Hematopoietic multipotent progenitor cell (in vitro differentiated cells): ENCODE results near the gene SYT17. TPM values are rescaled to one million over a fixed set of nuclear protein-coding genes. Genes with fewer than 3 reads are reported as not detected.
A peak's percentile ranks its signal among the peaks of the same experiment; 100 is the strongest.
"Not testable (repeated sequence)": the region's sequence is repeated elsewhere in the genome, so short reads cannot be mapped to it uniquely, and the experiment has no call there.

ENCODE experiments used
- DNase-seq, 3 donors: peaks; one replicate each; pipeline ENCODE4 v3.0.0-alpha.2; 2011 to 2015; ENCODE audit warnings: low read depth in 2 of 3, low spot score in 2 of 3
- total RNA-seq: library from RNA; depleted of rRNA; stranded (reverse); fragments of >200 nt; gene quantifications from one replicate; pipeline ENCODE4 v1.2.3, GENCODE V29; 2012

Gene SYT17
- total RNA-seq, 1 donor = 0.27 TPM

DNA sequence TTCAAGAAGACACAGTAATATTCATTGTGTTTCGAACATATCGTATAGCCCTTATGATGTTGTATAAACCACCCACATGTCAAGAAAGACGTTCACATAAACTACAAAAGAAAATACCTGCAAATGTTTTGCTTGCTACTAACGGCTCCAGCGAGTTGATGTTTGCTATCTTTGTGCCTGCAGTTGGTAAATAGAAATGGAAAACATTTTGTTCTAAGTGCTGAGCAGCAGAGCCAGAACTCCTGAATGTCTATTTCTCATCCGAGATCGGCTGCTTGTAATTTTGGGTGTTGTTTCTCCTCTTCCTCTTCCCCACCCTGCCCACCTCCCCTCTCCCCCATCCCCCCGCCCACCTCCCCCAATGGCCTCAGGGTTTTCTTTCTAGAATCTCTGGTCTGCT, 5.0 kb downstream of the SYT17 start:
- DNase-seq = no peak

DNA sequence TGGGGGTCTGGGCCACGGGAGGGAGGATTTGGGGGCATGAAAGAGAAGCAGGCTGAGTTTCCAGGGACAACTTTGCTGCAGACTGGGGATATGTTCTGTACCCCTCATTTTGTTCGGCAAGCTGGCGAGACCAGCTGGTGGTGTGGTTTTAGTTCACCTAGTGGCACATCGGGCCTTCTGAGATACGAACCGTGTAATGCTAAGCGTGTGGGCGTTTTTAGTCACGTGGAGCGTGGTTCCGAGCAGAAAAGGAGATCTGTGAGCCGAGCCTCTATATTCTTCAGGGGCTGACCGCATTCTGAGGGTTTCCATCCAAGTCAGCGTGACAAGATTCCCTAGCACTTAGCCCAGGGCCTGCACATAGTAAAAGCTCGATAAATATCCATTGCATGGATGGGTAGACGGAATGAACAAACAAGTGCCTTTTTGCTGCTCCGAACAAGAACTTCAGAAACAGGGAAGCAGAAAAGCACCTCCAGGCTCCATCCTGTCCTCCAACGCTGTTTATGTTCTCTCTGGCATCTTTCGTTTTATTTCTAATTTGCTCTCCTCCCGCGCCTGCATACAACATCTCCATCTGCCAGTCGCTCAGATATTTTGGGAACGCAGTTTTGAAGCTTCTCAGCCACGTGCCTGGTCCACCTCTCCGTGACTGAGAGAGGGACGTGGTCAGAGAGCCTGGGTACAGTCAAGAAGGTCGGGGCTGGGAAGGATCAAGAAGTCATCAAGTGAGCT, 5.8 kb downstream of the SYT17 start:
- DNase-seq = no peak

DNA sequence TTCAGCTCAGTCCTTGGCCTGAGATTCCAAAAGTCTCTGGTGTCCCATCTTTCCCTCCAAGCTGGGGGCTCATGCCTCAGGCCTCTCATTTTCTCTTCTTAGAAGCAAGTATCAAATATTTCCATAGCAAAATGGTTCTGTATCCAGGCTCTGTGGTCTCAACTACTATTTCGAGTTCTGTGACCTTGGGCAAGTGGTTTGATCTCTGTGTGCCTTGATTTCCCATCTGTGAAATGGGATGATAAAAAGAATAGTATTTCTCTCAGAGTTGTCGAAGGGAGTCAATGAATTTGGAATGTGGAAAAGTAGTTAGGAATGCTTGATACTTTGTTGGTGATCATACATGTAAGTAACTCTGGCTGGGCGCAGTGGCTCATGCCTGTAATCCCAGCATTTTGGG, 6.4 kb downstream of the SYT17 start:
- DNase-seq = no peak

DNA sequence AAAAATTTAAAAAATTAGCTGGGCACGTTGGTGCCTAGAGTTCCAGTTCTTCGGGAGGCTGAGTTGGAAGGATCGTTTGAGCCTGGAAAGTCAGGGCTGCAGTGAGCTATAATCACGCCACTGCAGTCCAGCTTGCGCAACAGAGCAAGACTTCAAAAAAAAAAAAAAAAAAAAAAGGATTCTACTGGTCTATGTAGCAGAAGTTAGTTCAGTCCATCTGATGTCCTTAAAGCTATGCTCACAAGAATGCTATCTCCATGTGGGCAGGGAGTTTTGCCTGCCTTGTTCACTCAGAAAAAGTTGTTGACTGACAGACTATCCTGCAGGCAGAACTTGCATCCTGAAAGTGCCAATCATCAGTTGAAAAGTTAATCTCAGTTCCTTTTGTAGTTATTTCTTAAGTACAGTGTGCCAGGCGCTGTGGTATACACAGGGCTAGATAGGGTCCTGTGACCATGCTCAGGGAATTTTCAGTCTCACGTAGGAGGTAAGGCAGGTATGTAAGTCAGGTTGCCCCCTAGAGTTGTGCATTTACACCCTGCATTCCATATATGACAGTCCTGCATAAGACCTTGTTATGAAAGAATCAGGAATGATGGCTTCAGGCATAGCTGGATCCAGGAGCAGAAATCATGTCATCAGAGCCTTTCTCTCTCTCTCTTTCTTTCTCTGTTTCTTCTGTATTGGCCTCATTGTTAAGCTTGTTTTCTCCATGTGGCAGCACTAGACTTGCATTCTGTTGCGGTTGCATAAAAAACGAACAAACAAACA, 7.6 kb downstream of the SYT17 start:
- DNase-seq = no peak

DNA sequence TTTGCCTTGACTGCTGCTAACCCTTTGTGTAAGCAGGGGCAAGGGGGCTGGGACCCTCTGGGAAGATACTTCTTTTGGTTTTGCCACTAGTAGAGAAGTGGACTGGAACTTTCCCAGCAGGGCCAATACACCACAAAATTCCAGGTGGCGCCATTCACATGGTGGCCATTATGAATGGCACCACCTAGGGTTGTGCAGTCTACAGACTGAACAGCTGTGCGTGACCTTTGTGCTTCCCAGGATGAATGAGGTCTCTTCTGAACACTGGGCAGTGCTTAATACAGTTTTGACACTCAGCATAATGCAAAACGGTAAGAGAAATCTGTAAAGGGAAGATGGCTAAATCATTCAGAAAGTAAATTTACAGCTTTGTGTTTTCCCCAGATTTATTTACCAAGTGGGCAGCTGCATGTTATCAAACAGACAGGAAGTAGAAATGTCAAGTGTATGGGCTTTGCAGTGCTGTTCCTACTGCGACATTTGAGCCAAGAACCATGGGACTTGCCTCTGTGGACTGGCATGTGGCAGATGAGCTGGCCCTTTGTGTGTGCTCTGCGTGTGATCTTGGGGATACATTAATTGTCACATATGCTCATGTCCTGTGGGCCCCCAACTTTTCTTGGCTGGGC, 9.2 kb downstream of the SYT17 start:
- no peak for DNase-seq

DNA sequence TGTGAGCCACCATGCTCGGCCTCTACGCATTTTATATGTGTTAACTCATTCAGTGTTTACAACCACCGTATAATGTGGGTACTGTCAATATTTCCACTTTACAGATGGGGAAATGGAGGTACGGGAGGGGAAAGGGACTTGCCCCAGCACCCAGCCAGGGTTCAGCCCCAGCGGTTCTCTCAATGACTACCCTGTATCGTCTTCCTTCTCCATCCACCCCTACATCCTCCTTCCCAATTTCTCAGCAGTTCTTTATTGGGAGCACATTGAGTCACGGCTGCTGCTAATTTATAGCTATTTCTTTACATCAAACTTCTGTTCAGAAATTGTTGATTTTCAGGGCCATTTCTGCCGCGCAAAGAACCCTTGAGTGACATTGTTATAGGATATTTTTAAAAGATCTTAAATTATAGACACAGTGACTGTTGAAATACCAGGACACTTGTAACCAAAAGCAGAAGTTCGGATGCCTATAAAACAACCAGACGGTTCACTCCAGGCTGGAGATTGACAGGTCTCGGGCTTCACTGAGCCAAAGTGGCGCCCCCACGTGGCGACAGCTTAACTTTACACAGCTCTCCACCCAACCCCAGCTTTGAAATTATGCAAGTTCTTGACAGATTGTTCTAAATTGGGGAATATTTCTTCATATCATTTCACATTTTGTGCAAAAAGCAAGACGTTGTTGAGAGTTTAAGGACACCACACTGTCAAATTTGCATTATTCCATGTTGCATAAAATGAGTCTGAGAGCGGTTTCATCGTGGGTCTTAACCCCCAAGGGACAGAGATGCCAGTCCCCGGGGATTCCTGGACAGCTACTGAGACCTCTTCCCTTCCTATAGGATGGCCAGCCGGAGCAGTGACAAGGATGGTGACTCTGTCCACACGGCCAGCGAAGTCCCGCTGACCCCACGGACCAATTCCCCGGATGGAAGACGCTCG, 11.8 kb downstream of the SYT17 start:
- peak in 2 of 3 donors; percentile 74 to 88 for DNase-seq

DNA sequence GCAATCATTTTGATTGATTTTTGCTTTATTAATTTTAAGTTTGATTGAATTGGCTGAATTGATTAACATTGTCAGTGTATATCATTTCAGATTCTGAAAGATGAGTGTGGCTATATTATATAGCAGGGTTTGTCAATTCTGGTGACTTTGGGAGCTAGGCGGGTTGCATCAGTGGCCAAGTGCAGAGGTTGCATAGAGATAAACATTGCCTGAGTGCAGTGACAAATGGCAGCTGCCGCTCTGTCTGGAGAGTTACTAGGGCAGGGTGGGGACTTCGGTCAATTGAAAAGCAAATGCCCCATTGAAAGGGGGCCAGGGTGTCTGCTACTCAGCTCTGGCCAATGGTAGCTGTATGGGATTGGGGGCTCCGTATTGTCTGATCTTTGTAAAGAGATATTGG, 12.7 kb downstream of the SYT17 start:
- no peak for DNase-seq

DNA sequence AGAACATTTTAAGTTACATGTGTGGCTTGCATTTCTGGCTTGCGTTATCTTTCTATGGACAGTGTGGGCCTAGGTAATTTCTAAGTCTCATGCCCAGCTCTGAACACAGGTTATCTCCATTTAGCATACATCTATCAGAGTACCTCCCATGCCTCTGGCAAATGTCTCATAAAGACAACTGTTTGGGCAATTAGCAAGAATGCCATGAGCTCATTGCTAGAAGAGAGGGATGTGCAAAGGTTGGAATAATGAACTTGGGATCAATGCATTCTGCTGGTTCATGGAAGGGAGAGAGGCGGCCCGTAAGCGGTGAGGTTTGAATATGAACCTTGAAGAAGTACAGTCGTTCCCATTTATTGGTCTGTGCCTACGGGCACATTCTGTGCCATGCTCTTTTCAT, 14.4 kb downstream of the SYT17 start:
- no peak for DNase-seq

DNA sequence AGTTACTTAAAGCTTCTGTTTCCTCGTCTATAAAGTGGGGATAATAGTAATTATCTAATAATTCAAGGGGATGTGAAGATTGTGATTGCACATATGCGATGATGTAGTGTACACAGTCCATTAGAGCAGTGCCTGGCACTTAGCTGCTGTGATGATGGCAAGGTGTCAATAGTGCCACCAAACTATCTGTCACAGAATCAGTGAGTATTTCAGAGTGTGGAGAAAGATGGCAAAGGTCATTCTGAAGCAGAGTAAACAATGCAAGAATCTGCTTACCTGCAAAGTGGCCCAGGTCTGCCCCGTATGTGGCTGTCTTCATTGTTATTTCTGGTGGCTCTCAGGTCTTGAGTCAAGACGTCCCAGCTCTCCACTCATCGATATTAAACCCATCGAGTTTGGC, 15.1 kb downstream of the SYT17 start:
- no peak for DNase-seq

DNA sequence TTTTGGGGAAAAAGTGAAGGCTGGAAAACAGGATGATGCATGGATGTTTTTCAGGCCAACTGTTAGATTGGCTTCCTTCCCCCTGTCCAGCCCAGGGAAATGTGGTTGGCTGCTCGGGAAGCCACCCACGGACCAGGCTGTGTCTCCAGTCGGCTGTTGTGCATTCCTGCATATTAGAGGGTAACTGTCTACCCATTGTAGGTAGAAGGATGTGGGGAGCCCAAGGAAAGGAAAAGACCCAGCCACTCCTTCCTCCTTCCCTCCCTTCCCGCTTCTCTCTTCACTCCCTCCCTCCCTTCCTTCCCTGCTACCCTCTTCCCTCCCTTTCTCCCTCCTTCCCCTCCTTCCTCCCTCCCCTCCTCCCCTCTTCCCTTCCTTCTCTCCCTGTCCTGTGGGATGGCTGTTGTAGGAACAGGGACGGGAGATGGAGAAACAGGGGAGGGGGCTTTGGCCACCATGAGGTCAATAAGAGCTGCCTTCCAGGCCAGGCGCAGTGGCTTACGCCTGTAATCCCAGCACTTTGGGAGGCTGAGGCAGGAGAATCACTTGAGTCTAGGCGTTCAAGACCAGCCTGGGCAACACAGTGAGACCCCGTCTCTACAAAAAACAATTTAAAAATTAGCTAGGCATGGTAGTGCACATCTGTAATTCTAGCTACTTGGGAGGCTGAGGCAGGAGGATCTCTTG, 16.9 kb downstream of the SYT17 start:
- no peak for DNase-seq

DNA sequence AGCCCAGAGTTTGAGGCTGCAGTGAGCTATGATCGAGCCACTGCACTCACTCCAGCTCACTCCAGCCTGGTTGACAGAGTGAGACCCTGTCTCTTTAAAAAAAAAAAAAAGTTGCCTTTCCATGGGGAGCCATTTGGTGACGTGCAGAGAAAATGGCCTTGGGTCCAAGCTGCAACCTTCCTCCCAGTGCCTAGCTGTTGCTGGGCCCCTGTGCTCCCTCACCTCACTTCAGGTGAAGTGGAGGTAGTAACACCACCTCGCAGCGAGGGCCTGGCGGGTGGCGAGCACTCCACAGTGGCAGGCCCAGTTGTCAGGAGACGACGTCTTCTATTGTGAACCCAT, 17.4 kb downstream of the SYT17 start:
- DNase-seq = no peak

DNA sequence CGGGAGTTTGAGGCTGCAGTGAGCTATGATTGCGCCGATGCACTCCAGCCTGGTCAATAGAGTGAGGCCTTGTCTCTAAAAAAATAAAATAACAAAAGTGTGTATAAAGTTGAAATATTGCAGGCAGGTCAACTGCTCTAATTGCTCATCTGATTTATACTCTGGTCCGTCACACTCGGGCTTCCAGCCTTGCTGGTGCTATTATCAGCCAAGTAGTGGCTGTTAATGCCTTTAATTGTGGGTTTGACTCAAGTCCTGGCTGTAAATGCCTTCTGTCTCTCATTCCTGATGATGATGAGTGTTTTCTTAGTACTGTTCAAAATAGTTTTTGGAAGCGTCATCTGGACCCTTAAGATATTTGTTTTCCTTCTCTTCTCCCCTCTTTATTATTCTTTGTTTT, 18.4 kb downstream of the SYT17 start:
- DNase-seq = no peak

DNA sequence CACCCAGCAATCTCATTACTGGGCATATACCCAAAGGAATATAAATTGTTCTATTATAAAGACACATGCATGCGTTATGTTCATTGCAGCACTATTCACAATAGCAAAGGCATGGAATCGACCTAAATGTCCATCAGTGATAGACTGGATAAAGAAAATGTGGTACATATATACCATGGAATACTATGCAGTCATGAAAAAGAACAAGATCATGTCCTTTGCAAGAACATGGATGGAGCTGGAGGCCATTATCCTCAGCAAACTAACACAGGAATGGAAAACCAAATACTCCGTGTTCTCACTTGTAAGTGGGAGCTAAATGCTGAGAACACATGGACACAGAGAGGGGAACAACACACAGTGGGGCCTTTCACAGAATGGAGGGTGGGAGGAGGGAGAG, 19.9 kb downstream of the SYT17 start:
- not testable (repeated sequence) for DNase-seq

DNA sequence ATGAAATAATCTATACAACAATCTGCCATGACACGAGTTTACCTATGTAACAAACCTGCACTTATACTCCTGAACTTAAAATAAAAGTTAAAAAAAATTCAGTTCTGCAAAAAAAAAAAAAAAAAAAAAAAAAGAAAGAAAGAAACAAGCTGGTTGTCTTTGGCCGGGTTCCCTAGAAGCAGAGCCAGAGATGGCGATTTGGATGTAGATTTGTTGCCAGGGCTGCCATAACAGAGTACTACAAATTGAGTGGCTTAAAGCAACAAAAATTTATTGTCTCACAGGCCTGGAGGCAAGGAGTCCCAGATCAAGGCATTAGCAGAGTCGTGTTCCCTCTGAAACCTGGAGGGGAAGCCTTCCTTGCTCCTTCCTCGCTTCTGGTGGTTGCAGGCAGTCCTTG, 20.4 kb downstream of the SYT17 start:
- DNase-seq = no peak

DNA sequence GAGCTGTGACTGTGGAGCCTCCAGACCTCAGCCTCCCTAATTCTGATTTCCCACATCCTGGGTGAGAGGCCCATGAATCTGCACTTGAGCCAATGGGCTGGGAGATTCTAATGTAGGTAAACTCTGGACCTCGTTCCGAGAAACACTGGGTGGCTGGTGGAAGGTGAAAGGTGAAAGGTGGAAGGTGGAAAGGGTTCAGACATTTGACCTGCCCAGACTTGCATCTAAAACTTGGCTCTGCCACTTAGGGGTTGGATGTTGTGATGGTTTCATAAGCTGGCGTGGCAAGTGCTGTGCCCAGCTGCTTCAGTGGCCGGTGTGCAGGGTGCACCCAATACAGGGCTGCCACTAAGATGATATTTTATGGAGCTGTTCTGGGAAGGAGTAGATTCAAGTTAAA, 24.8 kb downstream of the SYT17 start:
- DNase-seq = no peak

DNA sequence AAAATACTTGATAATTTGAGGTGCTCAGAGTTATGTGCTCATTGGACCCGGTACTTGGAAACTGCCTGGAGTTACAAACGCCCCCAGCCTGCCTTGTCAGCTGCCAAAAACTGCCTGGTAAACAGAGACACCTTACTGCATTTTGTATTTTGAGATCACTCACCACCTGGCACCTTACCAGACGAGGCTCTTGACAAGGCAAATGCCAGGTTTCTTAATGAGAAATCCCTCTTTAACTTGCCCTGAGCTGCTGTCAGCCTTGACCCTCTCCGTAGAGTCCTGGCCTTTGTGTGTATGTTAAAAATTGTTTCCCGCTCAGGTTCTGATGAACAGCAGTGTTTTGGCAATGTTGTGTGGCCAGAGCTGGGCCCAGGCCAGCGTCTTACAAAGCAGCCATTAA, 28.8 kb downstream of the SYT17 start:
- no peak for DNase-seq

DNA sequence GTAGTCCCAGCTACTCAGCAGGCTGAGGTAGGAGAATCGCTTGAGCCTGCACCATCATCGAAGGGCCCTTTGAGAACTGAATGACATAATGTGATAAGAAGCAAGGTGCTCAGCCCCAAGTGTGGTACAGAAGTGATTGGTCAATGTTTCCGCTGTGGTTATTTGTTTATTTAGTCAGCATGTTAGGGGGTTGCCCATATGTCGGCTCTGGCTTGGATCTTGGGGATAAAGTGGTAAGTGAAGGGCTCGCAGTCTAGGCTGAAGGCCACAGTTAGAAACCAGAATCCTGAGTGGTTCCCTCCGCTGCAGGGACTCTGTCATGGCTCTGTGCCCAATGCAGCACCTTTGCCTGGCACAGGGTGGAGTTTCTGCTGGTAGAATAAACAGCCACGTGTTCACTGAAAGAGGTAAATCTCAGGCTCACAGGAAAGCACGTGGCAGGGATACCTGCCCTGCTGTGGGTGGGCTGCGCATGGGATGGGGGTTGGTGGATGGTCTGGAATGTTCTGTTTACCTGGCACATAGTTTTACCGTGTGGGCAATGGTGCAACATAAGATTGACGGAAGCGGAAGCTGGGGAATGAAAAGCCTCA, 35.4 kb downstream of the SYT17 start:
- DNase-seq = no peak

DNA sequence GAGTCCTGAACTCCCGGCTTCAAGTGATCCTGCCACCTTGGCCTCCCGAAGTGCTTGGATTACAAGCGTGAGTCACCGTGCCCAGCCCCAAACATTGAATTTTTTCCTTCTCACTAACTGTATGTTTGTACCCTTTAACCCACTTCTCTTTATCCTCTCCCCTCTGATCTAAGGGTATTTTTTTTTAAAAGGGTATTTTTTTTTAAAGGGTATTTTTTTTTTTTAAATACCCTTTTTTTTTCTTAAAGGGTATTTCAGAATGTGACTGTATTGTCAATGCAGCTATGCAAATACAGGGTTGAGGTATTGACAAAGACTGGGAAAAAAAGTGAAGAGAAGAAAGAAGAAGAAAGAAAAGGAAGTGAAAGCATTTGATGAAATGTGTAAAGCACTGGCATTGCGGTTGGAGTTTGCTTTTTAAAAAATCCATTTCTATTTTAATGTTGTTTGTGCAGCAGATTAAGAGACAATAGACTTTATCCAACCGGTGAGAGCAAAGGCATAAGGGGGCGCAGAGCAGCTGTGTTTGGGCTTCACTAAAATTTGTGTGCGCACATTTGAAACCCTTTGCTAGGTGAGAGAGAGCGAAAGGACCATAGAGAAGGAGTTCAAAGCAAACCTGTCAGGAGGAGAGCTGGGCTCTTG, 42.4 kb downstream of the SYT17 start:
- DNase-seq = no peak

DNA sequence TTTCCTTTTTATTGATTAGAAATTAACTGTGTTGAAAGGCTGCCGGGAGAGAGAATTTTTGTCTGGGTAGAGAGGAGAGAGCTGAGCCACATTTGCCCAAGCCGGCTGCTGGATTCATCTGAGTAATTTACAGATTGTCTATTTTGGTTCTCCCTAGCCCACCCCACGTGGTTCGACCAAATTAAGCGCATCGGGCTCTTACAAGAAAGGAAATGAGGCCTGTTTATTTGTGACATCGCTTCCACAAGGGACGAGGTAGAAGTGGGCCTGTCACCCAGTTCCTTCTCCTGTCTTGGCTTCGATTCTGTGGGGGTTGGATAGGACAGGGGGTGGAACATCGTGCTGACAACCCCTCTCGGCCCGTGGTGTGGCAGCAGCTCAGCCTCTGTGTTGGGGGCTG, 42.9 kb downstream of the SYT17 start:
- no peak for DNase-seq

DNA sequence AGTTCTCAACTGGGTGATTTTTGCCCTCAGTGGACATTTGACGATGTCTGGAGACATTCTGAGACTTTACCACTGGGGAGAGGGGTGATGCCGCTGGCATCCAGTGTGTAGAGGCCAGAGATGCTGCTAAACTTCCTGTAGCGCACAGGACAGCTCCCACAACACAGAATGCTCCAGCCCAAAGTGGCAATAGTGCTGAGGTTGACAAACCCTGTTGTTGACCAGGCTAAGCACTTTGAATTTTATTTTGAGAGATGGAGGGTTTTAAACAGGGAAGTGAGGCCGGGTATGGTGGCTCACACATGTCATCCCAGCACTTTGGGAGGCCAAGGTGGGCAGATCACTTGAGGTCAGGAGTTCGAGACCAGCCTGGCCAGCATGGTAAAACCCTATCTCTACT, 44.0 kb downstream of the SYT17 start:
- no peak for DNase-seq
